ENCODE measurements around the gene GYS1. TPM values are rescaled to one million over a fixed set of nuclear protein-coding genes. Genes with fewer than 3 reads are reported as not detected.
"Not testable (repeated sequence)": the region's sequence is repeated elsewhere in the genome, so short reads cannot be mapped to it uniquely, and the experiment has no call there.

The GYS1 gene
- total RNA-seq, 1 donor from 2014 or later, result 45.7 TPM

- H3K27ac Mint-ChIP-seq (ENCODE audit: unreplicated experiment), result no peak overlapping the region
- H3K9me3 Mint-ChIP-seq (ENCODE audit: unreplicated experiment), result no peaks in the 10 kb centered on the region
- H3K4me3 Mint-ChIP-seq (ENCODE audit: unreplicated experiment), result no peak overlapping the region
- peaks cover 8% of the 10 kb centered on the region for H3K27me3 Mint-ChIP-seq (ENCODE audit: unreplicated experiment)
- H3K36me3 Mint-ChIP-seq (ENCODE audit: low read depth, unreplicated experiment), result no peaks in the 10 kb centered on the region
- no peak for DNase-seq (ENCODE audit: low spot score)
- no peak for TF ChIP-seq CTCF (IDR thresholded peaks at IDR 0.05; ENCODE audit: unreplicated experiment)
- H3K4me1 Mint-ChIP-seq (ENCODE audit: unreplicated experiment), result peaks cover 4% of the 10 kb centered on the region
Observed at GRCh38 chr19:49022116-49022515, 29.0 kb upstream of the GYS1 start.

DNA sequence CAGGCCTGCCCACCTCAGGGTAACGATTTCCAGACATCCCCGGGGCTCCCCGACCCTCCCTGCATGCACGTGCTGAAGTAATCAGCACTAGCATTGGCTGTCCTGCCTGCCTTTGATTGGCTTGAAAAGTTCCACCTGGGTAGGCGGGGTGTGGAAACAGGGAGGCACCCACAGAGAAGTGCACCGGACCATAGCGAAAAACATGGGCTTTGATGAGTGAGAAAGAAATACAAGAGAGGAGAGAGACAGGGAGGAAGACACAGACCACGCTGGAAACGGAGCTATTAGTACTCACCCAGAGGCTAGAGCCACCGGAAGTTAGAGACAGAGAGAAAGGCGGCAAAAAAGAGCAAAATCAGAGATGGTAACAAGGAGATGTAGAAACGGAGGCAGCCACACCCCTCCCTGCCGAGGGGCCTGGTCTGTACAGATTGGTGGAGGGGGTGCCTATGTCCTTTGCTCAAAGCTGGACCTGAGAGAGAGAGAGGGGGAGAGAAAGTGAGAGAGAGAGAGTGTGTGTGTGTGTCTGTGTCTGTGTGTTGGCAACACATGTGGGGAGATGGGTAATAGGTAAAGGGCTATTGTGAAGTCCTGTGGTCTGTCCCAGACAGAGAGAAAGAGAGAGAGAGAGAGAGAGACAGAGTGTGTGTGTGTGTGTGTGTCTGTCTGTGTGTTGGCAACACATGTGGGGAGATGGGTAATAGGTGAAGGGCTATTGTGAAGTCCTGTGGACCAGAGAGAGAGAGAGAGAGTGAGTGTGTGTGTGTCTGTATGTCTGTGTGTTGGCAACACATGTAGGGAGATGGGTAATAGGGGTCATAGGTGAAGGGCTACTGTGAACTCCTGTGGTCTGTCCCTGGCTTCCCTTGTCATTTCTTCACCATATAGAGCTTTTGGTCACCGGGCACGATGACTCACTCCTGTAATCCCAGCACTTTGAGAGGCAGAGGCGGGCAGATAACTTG is 28.1 kb upstream of the GYS1 start:
- Mint-ChIP-seq H3K4me1 (ENCODE audit: unreplicated experiment) (peaks cover 4% of the 10 kb centered on the region), H3K27ac (ENCODE audit: unreplicated experiment) (no peak overlapping the region), H3K27me3 (ENCODE audit: unreplicated experiment) (peaks cover 10% of the 10 kb centered on the region), H3K36me3 (ENCODE audit: low read depth, unreplicated experiment) (no peaks in the 10 kb centered on the region), H3K4me3 (ENCODE audit: unreplicated experiment) (no peak overlapping the region), H3K9me3 (ENCODE audit: unreplicated experiment) (no peaks in the 10 kb centered on the region)
- no peak for TF ChIP-seq CTCF (IDR thresholded peaks at IDR 0.05; ENCODE audit: unreplicated experiment)
- no peak for DNase-seq (ENCODE audit: low spot score)

- no peak for DNase-seq (ENCODE audit: low spot score)
- Mint-ChIP-seq H3K4me1 (ENCODE audit: unreplicated experiment) (peaks cover 4% of the 10 kb centered on the region), H3K27me3 (ENCODE audit: unreplicated experiment) (peaks cover 9% of the 10 kb centered on the region), H3K9me3 (ENCODE audit: unreplicated experiment) (no peaks in the 10 kb centered on the region), H3K27ac (ENCODE audit: unreplicated experiment) (no peak overlapping the region), H3K36me3 (ENCODE audit: low read depth, unreplicated experiment) (no peaks in the 10 kb centered on the region), H3K4me3 (ENCODE audit: unreplicated experiment) (no peak overlapping the region)
- TF ChIP-seq CTCF (IDR thresholded peaks at IDR 0.05; ENCODE audit: unreplicated experiment), result no peak
Observed at GRCh38 chr19:49020342-49020741, 27.2 kb upstream of the GYS1 start.

DNA sequence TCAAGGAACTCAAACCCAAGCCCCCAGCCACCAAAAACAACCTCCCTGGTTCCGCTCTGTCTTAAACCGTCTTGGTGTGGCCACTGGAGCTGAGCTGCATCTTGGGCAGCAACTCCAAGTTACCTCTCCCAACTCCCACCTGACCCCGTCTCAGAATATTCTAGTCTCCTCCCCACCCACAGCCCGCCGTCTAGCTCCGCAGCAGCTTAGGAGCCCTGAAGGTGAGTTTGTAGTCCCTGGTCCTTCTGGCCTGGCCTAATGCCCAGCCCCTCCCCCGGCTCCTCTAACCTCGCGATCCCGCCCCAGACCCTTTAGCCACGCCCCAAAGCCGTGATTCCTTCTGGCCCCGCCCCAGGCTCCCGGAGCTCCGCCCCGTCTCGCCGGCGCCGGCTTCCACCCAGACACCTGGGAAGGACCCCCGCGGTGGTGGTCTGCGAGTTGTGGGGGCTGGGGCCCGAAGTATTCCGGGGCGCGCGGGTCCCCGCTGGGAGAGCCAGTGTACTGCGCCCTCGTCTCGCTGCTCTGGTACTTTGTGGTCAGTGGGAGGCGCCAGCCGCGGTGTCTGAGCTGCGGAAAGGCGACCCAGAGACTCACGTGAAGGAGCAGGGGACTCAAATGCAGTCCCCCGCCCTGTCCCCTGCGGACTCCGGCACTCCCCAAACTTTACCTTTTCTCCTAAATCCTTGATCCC is 26.3 kb upstream of the GYS1 start:
- Mint-ChIP-seq H3K27me3 (ENCODE audit: unreplicated experiment) (peaks cover 9% of the 10 kb centered on the region), H3K9me3 (ENCODE audit: unreplicated experiment) (no peaks in the 10 kb centered on the region), H3K36me3 (ENCODE audit: low read depth, unreplicated experiment) (no peaks in the 10 kb centered on the region), H3K4me1 (ENCODE audit: unreplicated experiment) (peaks cover 4% of the 10 kb centered on the region), H3K27ac (ENCODE audit: unreplicated experiment) (peak overlapping the region; percentile 26), H3K4me3 (ENCODE audit: unreplicated experiment) (peak overlapping the region; percentile 75)
- TF ChIP-seq CTCF (IDR thresholded peaks at IDR 0.05; ENCODE audit: unreplicated experiment), result no peak
- peak; percentile 71 for DNase-seq (ENCODE audit: low spot score)

DNA sequence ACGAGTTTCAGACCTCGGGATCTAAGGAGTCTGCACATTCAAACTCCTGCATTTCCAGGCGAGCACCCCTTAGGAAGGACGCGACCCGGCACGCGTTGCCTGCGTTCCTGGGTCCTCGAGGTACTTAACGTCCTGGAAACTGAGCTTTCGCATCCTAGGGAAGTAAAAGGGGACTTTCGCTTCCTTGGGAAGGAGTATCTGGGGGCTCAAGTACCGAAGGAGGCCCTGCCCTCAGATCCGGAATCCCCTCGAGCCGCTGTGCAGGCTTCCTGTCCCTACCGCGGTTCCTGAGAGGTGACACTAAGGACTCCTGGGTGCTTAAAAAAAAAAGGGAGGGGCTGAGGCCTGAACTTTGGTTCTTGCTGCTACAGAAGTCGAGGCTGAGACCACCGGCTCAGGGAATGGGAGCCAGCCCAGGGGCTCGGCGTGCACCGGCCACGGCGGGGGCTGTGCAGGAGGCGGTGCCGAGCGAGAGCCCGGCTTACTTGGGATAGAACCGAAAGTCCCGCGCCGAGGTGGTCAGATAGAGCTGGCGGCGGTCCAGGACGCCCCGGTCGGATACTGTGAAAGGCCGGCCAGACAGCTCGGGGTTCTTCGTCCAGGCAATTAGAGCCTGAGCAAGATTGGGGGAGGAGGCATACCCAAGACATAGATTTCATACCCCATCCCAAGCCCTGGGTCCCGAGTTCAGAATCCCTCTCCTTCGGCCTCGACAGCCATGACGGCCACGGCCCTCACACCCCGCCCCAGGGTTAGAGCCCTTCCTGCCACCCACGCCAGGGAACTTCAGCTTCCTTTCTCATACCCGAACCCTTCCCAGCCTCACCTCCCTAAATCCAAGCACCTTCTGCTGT is 25.5 kb upstream of the GYS1 start:
- H3K27me3 Mint-ChIP-seq (ENCODE audit: unreplicated experiment); H3K36me3 Mint-ChIP-seq (ENCODE audit: low read depth, unreplicated experiment); H3K4me1 Mint-ChIP-seq (ENCODE audit: unreplicated experiment); H3K9me3 Mint-ChIP-seq (ENCODE audit: unreplicated experiment); DNase-seq (ENCODE audit: low spot score): not testable (repeated sequence)
- peak overlapping the region; percentile 75 for H3K4me3 Mint-ChIP-seq (ENCODE audit: unreplicated experiment)
- peak overlapping the region; percentile 26 for H3K27ac Mint-ChIP-seq (ENCODE audit: unreplicated experiment)

Measured in endothelial cell (in vitro differentiated cells).